PC-9 (cell line): ENCODE results near the gene RADIL. TPM values are rescaled to one million over a fixed set of nuclear protein-coding genes. Genes with fewer than 3 reads are reported as not detected.

ENCODE experiments used
- BruUV-seq: library from RNA; stranded (reverse); fragments of 400-500 nt; replicated peaks from 2 replicates; lab custom pipeline; 2021; lab: Mats Ljungman, UMichigan
- CTCF ChIA-PET: fragments of 300-600 bp; sonication (Branson Sonifier 250); formaldehyde crosslinking; loops from one replicate; lab custom pipeline; 2022; ENCODE audit warnings: antibody characterized with exemption; lab: Charles Lee
- POLR2A ChIA-PET: fragments of 300-600 bp; sonication (Branson Sonifier 250); formaldehyde crosslinking; loops from one replicate; lab custom pipeline; 2022; ENCODE audit warnings: antibody characterized with exemption; ENCODE audit not compliant: unreplicated experiment; lab: Charles Lee
- DNase-seq, 2 experiments: peaks; one replicate each; pipeline versions ENCODE4 v3.0.0 to v3.0.0-alpha.2; 2015 to 2022; ENCODE audit warnings: mixed read lengths in 1 of 2
- H2AFZ ChIP-seq: fragments of 200-600 bp; sonication (generic); 2 replicates; pipeline ENCODE4 v1.8.1; 2017; ENCODE audit warnings: antibody characterized with exemption
- H3F3A ChIP-seq: fragments of 200-600 bp; sonication (generic); 2 replicates; pipeline ENCODE4 v1.8.1; 2017; ENCODE audit warnings: antibody characterized with exemption, mild to moderate bottlenecking, low read depth; ENCODE audit not compliant: insufficient read depth
- H3K27ac ChIP-seq: fragments of 200-600 bp; sonication (generic); 2 replicates; pipeline ENCODE4 v1.6.1; 2016; ENCODE audit warnings: mixed run types
- H3K27me3 ChIP-seq: fragments of 200-600 bp; sonication (generic); 2 replicates; pipeline ENCODE4 v1.6.1; 2016; ENCODE audit warnings: low read depth, mixed run types; ENCODE audit not compliant: insufficient read depth
- H3K36me3 ChIP-seq: fragments of 200-600 bp; sonication (generic); 2 replicates; pipeline ENCODE4 v1.6.1; 2016; ENCODE audit warnings: low read depth, mixed run types
- H3K4me1 ChIP-seq: fragments of 200-600 bp; sonication (generic); replicated peaks from 2 replicates; pipeline ENCODE4 v1.6.1; 2016; ENCODE audit warnings: mixed run types; ENCODE audit not compliant: insufficient read depth
- H3K4me2 ChIP-seq: fragments of 200-600 bp; sonication (generic); 2 replicates; pipeline ENCODE4 v1.6.1; 2017; ENCODE audit warnings: mixed run types
- H3K4me3 ChIP-seq: fragments of 200-600 bp; sonication (generic); 2 replicates; pipeline ENCODE4 v1.6.1; 2016; ENCODE audit warnings: mixed run types
- H3K79me2 ChIP-seq: fragments of 200-600 bp; sonication (generic); 2 replicates; pipeline ENCODE4 v1.6.1; 2017; ENCODE audit warnings: low read depth, mixed run types
- H3K9me2 ChIP-seq: fragments of 200-600 bp; sonication (generic); 2 replicates; pipeline ENCODE4 v1.8.1; 2017; ENCODE audit warnings: mild to moderate bottlenecking; ENCODE audit not compliant: insufficient read depth
- H3K9me3 ChIP-seq: fragments of 200-600 bp; sonication (generic); 2 replicates; pipeline ENCODE4 v1.8.1; 2016; ENCODE audit warnings: low read depth; ENCODE audit not compliant: insufficient read depth
- H4K20me1 ChIP-seq: fragments of 200-600 bp; sonication (generic); 2 replicates; pipeline ENCODE4 v1.8.1; 2017; ENCODE audit not compliant: insufficient read depth
- EZH2 ChIP-seq: fragments of 200-600 bp; sonication (generic); IDR thresholded peaks from 2 replicates; pipeline ENCODE4 v1.8.0; 2017; ENCODE audit warnings: antibody characterized with exemption, low read depth
- intact Hi-C: fragments of 100-400 bp; cut with micrococcal nuclease; formaldehyde crosslinking; loops from one replicate; pipeline ENCODE4 v1.10.0; 2022; ENCODE audit not compliant: unreplicated experiment
- total RNA-seq: library from RNA; stranded (reverse); gene quantifications from 2 replicates; pipeline ENCODE4 v1.2.3, GENCODE V29; 2021
- TF ChIP-seq, protein P1 (sequence below): fragments of 200-600 bp; sonication (generic); conservative IDR thresholded peaks from 2 replicates; pipeline ENCODE4 v1.6.1; 2017; ENCODE audit warnings: mixed run types, antibody characterized with exemption, mild to moderate bottlenecking, moderate library complexity

The RADIL gene
- total RNA-seq, 1 experiment from 2014 or later: 0.35 TPM

DNA sequence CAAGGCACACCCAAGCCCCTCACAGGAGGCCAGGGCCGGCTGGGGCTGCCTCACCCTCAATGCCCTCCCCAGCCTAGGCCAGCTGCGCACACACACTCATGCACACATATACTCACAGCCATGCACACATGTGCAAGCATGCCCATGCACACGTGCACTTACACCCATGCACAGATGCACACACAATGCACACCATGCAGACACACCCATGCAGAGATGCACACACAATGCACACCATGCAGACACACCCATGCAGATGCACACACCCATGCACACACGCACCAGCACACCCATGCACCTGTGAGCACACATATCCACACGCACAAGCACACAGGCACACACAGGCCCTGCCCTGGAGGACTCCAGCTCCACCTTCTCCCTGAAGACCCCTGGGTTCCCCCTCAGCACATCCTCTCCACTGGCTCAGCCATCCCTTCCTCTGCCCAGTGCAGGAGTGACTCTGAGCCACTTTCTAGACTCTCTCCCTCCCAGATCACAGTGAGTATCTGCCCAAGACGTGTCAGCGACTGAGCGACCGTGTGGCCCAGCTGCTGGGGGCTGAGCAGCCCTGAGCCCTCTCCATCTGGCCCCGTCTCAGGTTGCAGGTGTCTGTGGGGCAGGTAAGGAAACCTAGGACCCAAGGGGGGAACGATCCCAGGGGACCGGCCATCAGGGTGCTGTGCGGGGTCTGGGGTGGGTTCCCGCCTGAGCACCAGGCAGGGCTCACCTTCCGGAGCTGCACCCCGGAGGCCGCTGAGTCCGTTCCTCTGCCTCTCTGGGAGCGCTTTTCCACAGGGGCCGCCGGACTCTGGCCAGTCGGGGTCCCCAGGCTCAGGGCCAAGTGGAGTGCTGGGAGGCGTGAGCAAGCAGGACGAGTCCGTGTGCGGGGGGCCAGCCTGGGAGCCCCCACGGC, 82.3 kb downstream of the RADIL start:
- Histone ChIP-seq H3K9me3 (no peaks in the 10 kb centered on the region), H3K27ac (no peak overlapping the region), H3K4me3 (no peak overlapping the region), H3K4me2 (no peak overlapping the region), H3K4me1 (peaks cover 7% of the 10 kb centered on the region), H4K20me1 (no peaks in the 10 kb centered on the region), H3F3A (peaks cover 12% of the 10 kb centered on the region; the same call in 1 of the 2 replicates), H3K79me2 (no peaks in the 10 kb centered on the region), H3K36me3 (no peaks in the 10 kb centered on the region), H3K27me3 (peaks cover 16% of the 10 kb centered on the region), H2AFZ (no peak overlapping the region), H3K9me2 (no peaks in the 10 kb centered on the region)
- intact Hi-C loops: no loop called here
- POLR2A ChIA-PET: no interaction called here
- no peak for DNase-seq
- TF ChIP-seq, protein P1, sequence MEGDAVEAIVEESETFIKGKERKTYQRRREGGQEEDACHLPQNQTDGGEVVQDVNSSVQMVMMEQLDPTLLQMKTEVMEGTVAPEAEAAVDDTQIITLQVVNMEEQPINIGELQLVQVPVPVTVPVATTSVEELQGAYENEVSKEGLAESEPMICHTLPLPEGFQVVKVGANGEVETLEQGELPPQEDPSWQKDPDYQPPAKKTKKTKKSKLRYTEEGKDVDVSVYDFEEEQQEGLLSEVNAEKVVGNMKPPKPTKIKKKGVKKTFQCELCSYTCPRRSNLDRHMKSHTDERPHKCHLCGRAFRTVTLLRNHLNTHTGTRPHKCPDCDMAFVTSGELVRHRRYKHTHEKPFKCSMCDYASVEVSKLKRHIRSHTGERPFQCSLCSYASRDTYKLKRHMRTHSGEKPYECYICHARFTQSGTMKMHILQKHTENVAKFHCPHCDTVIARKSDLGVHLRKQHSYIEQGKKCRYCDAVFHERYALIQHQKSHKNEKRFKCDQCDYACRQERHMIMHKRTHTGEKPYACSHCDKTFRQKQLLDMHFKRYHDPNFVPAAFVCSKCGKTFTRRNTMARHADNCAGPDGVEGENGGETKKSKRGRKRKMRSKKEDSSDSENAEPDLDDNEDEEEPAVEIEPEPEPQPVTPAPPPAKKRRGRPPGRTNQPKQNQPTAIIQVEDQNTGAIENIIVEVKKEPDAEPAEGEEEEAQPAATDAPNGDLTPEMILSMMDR: no peak
- no peak for TF ChIP-seq EZH2
- CTCF ChIA-PET: no interaction called here
- BruUV-seq: no TSS peak

DNA sequence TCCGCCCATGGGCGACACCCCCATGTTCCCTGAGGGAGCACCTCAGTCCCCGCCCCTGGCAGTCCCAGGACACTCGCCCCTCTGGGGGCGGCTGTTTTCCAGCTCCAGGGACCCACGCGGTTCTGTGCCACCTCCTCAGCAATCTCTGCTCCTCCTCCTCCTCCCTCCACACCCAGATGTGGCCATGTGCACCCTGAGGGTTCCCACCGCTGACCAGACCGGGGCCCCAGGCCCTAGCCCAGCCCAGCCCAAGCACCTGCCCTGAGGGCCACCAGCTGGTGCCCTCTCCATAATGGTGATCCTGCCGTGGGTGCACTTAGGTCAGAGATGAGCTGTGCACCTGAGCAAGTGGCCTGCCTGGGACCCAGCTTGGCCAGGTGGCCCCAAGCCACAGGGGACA, 83.0 kb downstream of the RADIL start:
- POLR2A ChIA-PET: no interaction called here
- no TSS peak for BruUV-seq
- no peaks in the 10 kb centered on the region for H4K20me1 ChIP-seq
- no peaks in the 10 kb centered on the region for H3K9me2 ChIP-seq
- H3K4me1 ChIP-seq: peaks cover 1% of the 10 kb centered on the region; the same call in 1 of the 2 replicates
- no peaks in the 10 kb centered on the region for H3K36me3 ChIP-seq
- no peak overlapping the region for H3K4me3 ChIP-seq
- peaks cover 9% of the 10 kb centered on the region for H3K27me3 ChIP-seq
- no peak for DNase-seq
- H3K9me3 ChIP-seq: no peaks in the 10 kb centered on the region
- no peak for TF ChIP-seq EZH2
- TF ChIP-seq, protein P1: no peak
- CTCF ChIA-PET: interaction anchor here (0.7 kb wide), 1 partner anchor 138 kb away, joined by 3 read pairs; no protein-coding TSS in a partner anchor
- H3K4me2 ChIP-seq: no peak overlapping the region
- no peak overlapping the region for H3K27ac ChIP-seq
- peaks cover 11% of the 10 kb centered on the region; the same call in 1 of the 2 replicates for H3F3A ChIP-seq
- no peaks in the 10 kb centered on the region for H3K79me2 ChIP-seq
- intact Hi-C loops: no loop called here
- H2AFZ ChIP-seq: no peak overlapping the region

DNA sequence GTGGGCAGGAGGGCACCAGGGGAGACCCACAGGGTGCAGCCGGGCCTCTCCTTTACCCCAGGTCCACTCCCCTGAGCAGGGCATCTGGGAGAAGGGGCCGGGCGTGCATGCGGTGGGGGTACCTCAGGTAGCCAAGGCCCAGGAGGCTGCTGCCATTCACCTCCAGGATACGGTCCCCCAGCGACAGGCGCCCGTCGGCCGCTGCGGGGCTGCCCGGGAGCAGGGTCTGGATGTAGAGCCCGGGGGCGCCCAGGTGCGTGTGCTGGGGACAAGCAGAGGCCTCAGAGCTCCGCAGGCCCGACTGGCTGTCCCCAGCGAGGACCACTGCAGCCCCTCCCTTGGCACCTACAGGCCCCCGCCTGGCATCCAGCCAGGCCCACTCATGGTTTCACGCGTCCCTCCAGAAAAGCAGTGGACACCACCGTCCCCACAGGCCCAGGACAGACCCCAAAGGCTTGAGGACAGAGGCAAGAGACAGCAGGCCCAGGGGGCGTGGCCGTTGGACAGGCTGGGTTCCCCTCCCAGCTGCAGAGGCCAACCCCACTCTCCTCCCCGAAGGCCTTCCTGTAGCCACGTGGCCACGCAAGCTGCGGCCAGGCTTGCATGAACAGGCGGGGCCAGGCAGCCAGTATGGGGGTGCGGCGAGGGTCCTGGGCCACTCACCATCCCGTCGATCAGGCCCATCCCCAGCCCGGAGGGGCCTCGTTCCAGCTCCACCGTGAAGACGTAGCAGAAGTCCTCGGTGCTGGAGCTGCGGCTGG, 83.8 kb downstream of the RADIL start:
- Histone ChIP-seq H4K20me1 (no peaks in the 10 kb centered on the region), H3K9me3 (no peaks in the 10 kb centered on the region), H3K27ac (no peak overlapping the region), H3K36me3 (no peaks in the 10 kb centered on the region), H3K27me3 (peaks cover 3% of the 10 kb centered on the region; the same call in 1 of the 2 replicates), H2AFZ (no peak overlapping the region), H3K79me2 (no peaks in the 10 kb centered on the region), H3F3A (peaks cover 11% of the 10 kb centered on the region; the same call in 1 of the 2 replicates), H3K9me2 (no peaks in the 10 kb centered on the region), H3K4me2 (no peak overlapping the region), H3K4me1 (peaks cover 4% of the 10 kb centered on the region; the same call in 1 of the 2 replicates), H3K4me3 (no peak overlapping the region)
- TF ChIP-seq, protein P1: no peak
- no peak for TF ChIP-seq EZH2
- no peak for DNase-seq
- POLR2A ChIA-PET: interaction anchor here (0.7 kb wide), 1 partner anchor 420 kb away, joined by 3 read pairs; no protein-coding TSS in a partner anchor
- intact Hi-C loops: no loop called here
- CTCF ChIA-PET: interaction anchor here (0.6 to 0.7 kb wide), 2 partner anchors 139 to 317 kb away, joined by 3 read pairs; no protein-coding TSS in a partner anchor
- no TSS peak for BruUV-seq
